ENCODE measurements around the gene GNA15.
"Not testable (repeated sequence)": the region's sequence is repeated elsewhere in the genome, so short reads cannot be mapped to it uniquely, and the experiment has no call there.

Gene GNA15

GRCh38 chr19:3135961-3136683 lies at the start of gene GNA15:
Gene GNA15 (plus strand): TSS chr19:3136033. CDS start chr19:3136451, 418 bp downstream.
- no peak for DNase-seq

- no peak for DNase-seq
Observed at GRCh38 chr19:3087769-3088168, 48.1 kb upstream of the GNA15 start.

GRCh38 chr19:3089299-3089855 lies 46.5 kb upstream of the GNA15 start:
- not testable (repeated sequence) for DNase-seq

GRCh38 chr19:3094601-3095440 lies 41.0 kb upstream of the GNA15 start:
- peak; percentile 34 for DNase-seq

GRCh38 chr19:3095441-3096191 lies 40.2 kb upstream of the GNA15 start:
- peak; percentile 68 for DNase-seq

- DNase-seq = no peak
Observed at GRCh38 chr19:3096267-3096901, 39.4 kb upstream of the GNA15 start.

GRCh38 chr19:3096902-3097326 lies 38.9 kb upstream of the GNA15 start:
- DNase-seq = no peak

GRCh38 chr19:3097442-3097871 lies 38.4 kb upstream of the GNA15 start:
- DNase-seq = no peak

- no peak for DNase-seq
Observed at GRCh38 chr19:3098141-3098514, 37.7 kb upstream of the GNA15 start.

GRCh38 chr19:3098515-3099346 lies 37.1 kb upstream of the GNA15 start:
- no peak for DNase-seq

GRCh38 chr19:3099347-3100145 lies 36.3 kb upstream of the GNA15 start:
- no peak for DNase-seq

- no peak for DNase-seq
Observed at GRCh38 chr19:3100331-3100730, 35.5 kb upstream of the GNA15 start.

- no peak for DNase-seq
Observed at GRCh38 chr19:3100747-3101730, 34.8 kb upstream of the GNA15 start.

- DNase-seq = no peak
Observed at GRCh38 chr19:3102239-3103140, 33.3 kb upstream of the GNA15 start.

GRCh38 chr19:3104708-3104983 lies 31.2 kb upstream of the GNA15 start:
- DNase-seq = no peak

GRCh38 chr19:3105641-3106508 lies 30.0 kb upstream of the GNA15 start:
- DNase-seq = no peak

- no peak for DNase-seq
Observed at GRCh38 chr19:3106509-3107141, 29.2 kb upstream of the GNA15 start.
